Endothelial cell of umbilical vein (primary cell): ENCODE data around the gene S100A1. TPM values are rescaled to one million over a fixed set of nuclear protein-coding genes. Genes with fewer than 3 reads are reported as not detected.

Experiments
- BruUV-seq: library from RNA; stranded (reverse); fragments of 400-500 nt; replicated peaks from 2 replicates; lab custom pipeline; 2021; lab: Mats Ljungman, UMichigan
- CTCF ChIA-PET: fragments of 300-600, 350-600 bp; sonication (Branson Sonifier 250); formaldehyde crosslinking; loops from one replicate; lab custom pipeline; 2021; ENCODE audit warnings: antibody characterized with exemption, inconsistent platforms; lab: Charles Lee
- POLR2A ChIA-PET: fragments of 300-600, 350-600 bp; sonication (Branson Sonifier 250); formaldehyde crosslinking; loops from one replicate; lab custom pipeline; 2021; ENCODE audit warnings: antibody characterized with exemption, inconsistent platforms; lab: Charles Lee
- DNase-seq: peaks from one replicate; pipeline ENCODE4 v3.0.0-alpha.2; 2011; ENCODE audit warnings: low read depth, low spot score
- FAIRE-seq: peaks from 2 replicates; lab custom pipeline; 2011; peaks lifted over from hg19 to GRCh38; lab: Jason Lieb, UNC
- H2AFZ ChIP-seq: 2 replicates; pipeline ENCODE4 v1.6.0; 2012; ENCODE audit warnings: low read depth, low read length, control low read depth, inconsistent platforms
- H3K27ac ChIP-seq: 2 replicates; pipeline ENCODE4 v1.5.1; 2011; ENCODE audit warnings: low read depth, mild to moderate bottlenecking, control low read depth, low read length, moderate library complexity; ENCODE audit not compliant: insufficient read depth
- H3K27me3 ChIP-seq, 2 experiments: 2 replicates each; pipeline versions ENCODE4 v1.6.0 to v1.6.1; 2011; ENCODE audit warnings: low read length in 2 of 2, mixed read lengths in 1 of 2; ENCODE audit not compliant: control insufficient read depth in 2 of 2, insufficient read depth in 2 of 2
- H3K36me3 ChIP-seq, 2 experiments: 2 replicates in 1 of 2; 3 replicates in 1 of 2; pipeline ENCODE4 v1.5.1; 2011; ENCODE audit warnings: low read length in 2 of 2, mild to moderate bottlenecking in 1 of 2, moderate library complexity in 1 of 2; ENCODE audit not compliant: control insufficient read depth in 2 of 2, insufficient read depth in 2 of 2; ENCODE audit errors: extremely low read depth in 1 of 2
- H3K4me1 ChIP-seq: 3 replicates; pipeline ENCODE4 v1.5.1; 2011; ENCODE audit warnings: mild to moderate bottlenecking, low read length; ENCODE audit not compliant: control insufficient read depth, insufficient read depth; ENCODE audit errors: extremely low read depth
- H3K4me2 ChIP-seq: 2 replicates; pipeline ENCODE4 v1.6.1; 2011; ENCODE audit warnings: low read length, control low read depth, mixed read lengths; ENCODE audit not compliant: insufficient read depth
- H3K4me3 ChIP-seq, 3 experiments: fragments of 200-600 bp in 1 of 3; sonication (generic), shearing (Covaris generic) in 1 of 3; replicated peaks in 1 of 3; 2 replicates each; pipeline ENCODE4 v1.5.1; 2011 to 2016; ENCODE audit warnings: control low read depth in 3 of 3, low read length in 3 of 3, mild to moderate bottlenecking in 2 of 3, inconsistent platforms in 1 of 3, low read depth in 1 of 3, moderate library complexity in 1 of 3; ENCODE audit not compliant: insufficient read depth in 1 of 3
- H3K79me2 ChIP-seq: 2 replicates; pipeline ENCODE4 v1.6.0; 2012; ENCODE audit warnings: low read length, inconsistent platforms; ENCODE audit not compliant: control insufficient read depth, insufficient read depth
- H3K9ac ChIP-seq: replicated peaks from 2 replicates; pipeline ENCODE3; 2011; ENCODE audit warnings: low read length, control low read depth; ENCODE audit not compliant: insufficient read depth; ENCODE audit errors: extremely low read depth
- H3K9me1 ChIP-seq: replicated peaks from 3 replicates; pipeline ENCODE4 v1.6.0; 2011; ENCODE audit warnings: mild to moderate bottlenecking, low read length; ENCODE audit not compliant: control insufficient read depth, insufficient read depth; ENCODE audit errors: extremely low read depth
- H3K9me3 ChIP-seq: replicated peaks from 2 replicates; pipeline ENCODE4 v1.5.1; 2012; ENCODE audit warnings: low read length, inconsistent platforms; ENCODE audit not compliant: control insufficient read depth, insufficient read depth
- H4K20me1 ChIP-seq: replicated peaks from 2 replicates; pipeline ENCODE3; 2011; ENCODE audit warnings: mild to moderate bottlenecking, low read length; ENCODE audit not compliant: control insufficient read depth, insufficient read depth; ENCODE audit errors: extremely low read depth
- EZH2 ChIP-seq: IDR thresholded peaks from 2 replicates; pipeline ENCODE4 v1.6.1; 2012; ENCODE audit warnings: borderline replicate concordance, low read depth, mild to moderate bottlenecking, moderate library complexity, low read length, inconsistent platforms; ENCODE audit not compliant: severe bottlenecking
- FOS ChIP-seq: IDR thresholded peaks from 2 replicates; pipeline ENCODE4 v1.6.1; 2011; ENCODE audit warnings: mild to moderate bottlenecking, low read length, moderate library complexity, borderline replicate concordance; ENCODE audit not compliant: insufficient read depth
- GATA2 ChIP-seq: IDR thresholded peaks from 2 replicates; pipeline ENCODE4 v1.7.0; 2011; ENCODE audit warnings: low read depth, mild to moderate bottlenecking, moderate library complexity, mixed read lengths, low read length; ENCODE audit not compliant: insufficient read length, insufficient read depth
- JUN ChIP-seq: IDR thresholded peaks from 2 replicates; pipeline ENCODE4 v1.6.1; 2011; ENCODE audit warnings: borderline replicate concordance, low read depth; ENCODE audit not compliant: insufficient read length, insufficient read depth
- MYC ChIP-seq: IDR thresholded peaks from one replicate; pipeline ENCODE4 v1.6.1; 2011; ENCODE audit warnings: mild to moderate bottlenecking, low read depth, low read length
- POLR2A ChIP-seq: IDR thresholded peaks from 2 replicates; pipeline ENCODE4 v1.6.1; 2012; ENCODE audit warnings: low read depth, mild to moderate bottlenecking, control low read depth, low read length
- POLR2AphosphoS5 ChIP-seq: IDR thresholded peaks from 2 replicates; pipeline ENCODE4 v1.6.1; 2012; ENCODE audit warnings: low read depth, mild to moderate bottlenecking, control low read depth, low read length, moderate library complexity; ENCODE audit not compliant: insufficient read depth
- dilution Hi-C: fragments of 300-500 bp; cut with MboI; formaldehyde crosslinking; loops from one replicate; pipeline ENCODE4 v1.15.0; 2019; ENCODE audit warnings: low sequenced_read_pairs; ENCODE audit not compliant: extremely low pct_ligation_motif_present
- intact Hi-C: fragments of 100-400 bp; cut with micrococcal nuclease; formaldehyde crosslinking; loops from one replicate; pipeline ENCODE4 v1.10.0; 2022
- polyA plus RNA-seq, 4 experiments: library from polyadenylated mRNA; depleted of rRNA in 3 of 4; stranded (reverse) in 3 of 4; unstranded in 1 of 4; fragments of >200 nt; gene quantifications; 2 replicates each; pipeline versions ENCODE4 v1.2.1 to v1.2.3, GENCODE V29; 2011 to 2012; ENCODE audit warnings: missing spikeins in 1 of 4
- total RNA-seq: library from RNA; stranded (reverse); gene quantifications from 2 replicates; pipeline ENCODE4 v1.2.3, GENCODE V29; 2021
- TF ChIP-seq, protein P1 (sequence below), 2 donors: IDR thresholded peaks; 1 replicate in 1 of 2; 2 replicates in 1 of 2; pipeline ENCODE4 v1.5.1; 2011; ENCODE audit warnings: low read length in 2 of 2, mild to moderate bottlenecking in 2 of 2, moderate library complexity in 2 of 2, control low read depth in 1 of 2, inconsistent platforms in 1 of 2, low read depth in 1 of 2; ENCODE audit not compliant: insufficient read depth in 1 of 2; ENCODE audit errors: extremely low read depth in 1 of 2
- TF ChIP-seq, protein P2 (sequence below): IDR thresholded peaks from 2 replicates; pipeline ENCODE4 v1.6.1; 2011; ENCODE audit not compliant: insufficient read depth, insufficient read length

Gene S100A1
- total and polyA plus RNA-seq, 2 donors (not counting 3 experiments of a cell fraction or from before 2014, with no cell fraction given) = not detected

DNA sequence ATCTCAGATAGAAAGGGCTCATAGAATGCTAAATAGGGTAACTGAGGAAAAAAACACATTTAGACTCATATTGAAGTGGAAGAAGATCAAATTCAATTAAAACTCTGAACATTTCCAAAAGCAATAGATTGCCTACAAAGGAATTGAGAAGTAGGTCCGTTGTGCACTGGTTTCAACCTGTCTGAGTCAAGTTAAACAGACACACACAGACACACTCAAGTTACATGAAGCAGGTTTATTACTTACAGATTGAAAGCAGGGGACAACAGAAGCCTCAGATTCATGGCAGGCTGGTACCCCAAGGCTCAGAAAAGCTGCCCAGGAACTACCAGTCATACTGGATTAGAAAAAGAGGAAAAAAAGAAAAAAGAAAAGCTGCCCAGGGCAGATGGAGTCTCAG is 41.9 kb upstream of the S100A1 start:
- no TSS peak for BruUV-seq
- Histone ChIP-seq H2AFZ (no peak overlapping the region), H3K9me3 (no peaks in the 10 kb centered on the region), H3K9me1 (no peaks in the 10 kb centered on the region), H3K27ac (no peak overlapping the region), H3K4me1 (peaks cover 5% of the 10 kb centered on the region), H3K27me3 (no peaks in the 10 kb centered on the region), H3K4me2 (no peak overlapping the region), H3K36me3 (no peaks in the 10 kb centered on the region), H4K20me1 (no peaks in the 10 kb centered on the region), H3K9ac (no peak overlapping the region), H3K79me2 (no peaks in the 10 kb centered on the region), H3K4me3 (no peak overlapping the region)
- CTCF ChIA-PET = interaction anchor here (1.1 to 4.6 kb wide), 5 partner anchors 9 to 41 kb away, joined by 3 to 24 read pairs (median 3); partner anchors contain the start of gene S100A13
- TF ChIP-seq JUN (no peak), POLR2AphosphoS5 (no peak), MYC (no peak), EZH2 (no peak), POLR2A (no peak), FOS (no peak), GATA2 (no peak)
- TF ChIP-seq, protein P1, sequence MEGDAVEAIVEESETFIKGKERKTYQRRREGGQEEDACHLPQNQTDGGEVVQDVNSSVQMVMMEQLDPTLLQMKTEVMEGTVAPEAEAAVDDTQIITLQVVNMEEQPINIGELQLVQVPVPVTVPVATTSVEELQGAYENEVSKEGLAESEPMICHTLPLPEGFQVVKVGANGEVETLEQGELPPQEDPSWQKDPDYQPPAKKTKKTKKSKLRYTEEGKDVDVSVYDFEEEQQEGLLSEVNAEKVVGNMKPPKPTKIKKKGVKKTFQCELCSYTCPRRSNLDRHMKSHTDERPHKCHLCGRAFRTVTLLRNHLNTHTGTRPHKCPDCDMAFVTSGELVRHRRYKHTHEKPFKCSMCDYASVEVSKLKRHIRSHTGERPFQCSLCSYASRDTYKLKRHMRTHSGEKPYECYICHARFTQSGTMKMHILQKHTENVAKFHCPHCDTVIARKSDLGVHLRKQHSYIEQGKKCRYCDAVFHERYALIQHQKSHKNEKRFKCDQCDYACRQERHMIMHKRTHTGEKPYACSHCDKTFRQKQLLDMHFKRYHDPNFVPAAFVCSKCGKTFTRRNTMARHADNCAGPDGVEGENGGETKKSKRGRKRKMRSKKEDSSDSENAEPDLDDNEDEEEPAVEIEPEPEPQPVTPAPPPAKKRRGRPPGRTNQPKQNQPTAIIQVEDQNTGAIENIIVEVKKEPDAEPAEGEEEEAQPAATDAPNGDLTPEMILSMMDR (IDR thresholded peaks at IDR 0.05; ENCODE audit: extremely low read depth in 1 of 2, insufficient read depth in 1 of 2, low read depth in 1 of 2, low read length in 2 of 2) = no peak
- TF ChIP-seq, protein P2, sequence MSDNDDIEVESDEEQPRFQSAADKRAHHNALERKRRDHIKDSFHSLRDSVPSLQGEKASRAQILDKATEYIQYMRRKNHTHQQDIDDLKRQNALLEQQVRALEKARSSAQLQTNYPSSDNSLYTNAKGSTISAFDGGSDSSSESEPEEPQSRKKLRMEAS = no peak
- POLR2A ChIA-PET = interaction anchor here (0.7 kb wide), 1 partner anchor 41 kb away, joined by 3 read pairs; the partner anchor contains the start of gene S100A13
- DNase-seq (no peak), FAIRE-seq (no peak)
- dilution Hi-C loops (no loop called here), intact Hi-C loops (no loop called here)
